Loucy (cell line): ENCODE data around the gene ANGPTL2.

Experiments
- H2AFZ ChIP-seq: fragments of 200-600 bp; sonication (generic); 2 replicates; pipeline ENCODE4 v1.6.0; 2016; ENCODE audit warnings: antibody characterized with exemption, mild to moderate bottlenecking, low read length, moderate library complexity
- H3F3A ChIP-seq: fragments of 200-600 bp; 2 replicates; pipeline ENCODE4 v1.6.0; 2016; ENCODE audit warnings: antibody characterized with exemption, low read depth, mild to moderate bottlenecking
- H3K27me3 ChIP-seq: fragments of 200-600 bp; sonication (generic); 2 replicates; pipeline ENCODE4 v1.6.1; 2014; ENCODE audit warnings: low read length, mild to moderate bottlenecking; ENCODE audit not compliant: insufficient read depth, poor library complexity, severe bottlenecking
- H3K36me3 ChIP-seq: fragments of 200-600 bp; sonication (generic); 2 replicates; pipeline ENCODE4 v1.6.1; 2016; ENCODE audit warnings: low read length; ENCODE audit not compliant: insufficient read depth
- H3K4me1 ChIP-seq: fragments of 200-600 bp; sonication (generic); 2 replicates; pipeline ENCODE4 v1.5.1; 2014; ENCODE audit warnings: low read length, mild to moderate bottlenecking; ENCODE audit not compliant: insufficient read depth, poor library complexity, severe bottlenecking
- H3K4me2 ChIP-seq: fragments of 200-600 bp; sonication (generic); 2 replicates; pipeline ENCODE4 v1.6.0; 2014; ENCODE audit warnings: antibody characterized with exemption, low read length, low read depth, mild to moderate bottlenecking; ENCODE audit not compliant: poor library complexity, severe bottlenecking
- H3K4me3 ChIP-seq: fragments of 200-600 bp; sonication (generic); 2 replicates; pipeline ENCODE4 v1.5.1; 2014; ENCODE audit warnings: low read length, mild to moderate bottlenecking, mixed read lengths; ENCODE audit not compliant: poor library complexity, severe bottlenecking
- H3K79me2 ChIP-seq: fragments of 200-600 bp; sonication (generic); 2 replicates; pipeline ENCODE4 v1.6.1; 2014; ENCODE audit warnings: low read length; ENCODE audit not compliant: insufficient read depth
- H3K9ac ChIP-seq: fragments of 200-600 bp; sonication (generic); 2 replicates; pipeline ENCODE4 v1.6.0; 2014; ENCODE audit warnings: mild to moderate bottlenecking, low read depth, low read length, moderate library complexity; ENCODE audit not compliant: poor library complexity, severe bottlenecking
- H3K9me2 ChIP-seq: fragments of 200-600 bp; sonication (generic); replicated peaks from 2 replicates; pipeline ENCODE4 v1.6.1; 2016; ENCODE audit warnings: low read depth, low read length, mixed read lengths
- H3K9me3 ChIP-seq: fragments of 200-600 bp; sonication (generic); 2 replicates; pipeline ENCODE4 v1.6.1; 2014; ENCODE audit warnings: mild to moderate bottlenecking, antibody characterized with exemption, low read length, low read depth; ENCODE audit not compliant: insufficient read depth
- H4K20me1 ChIP-seq: fragments of 200-600 bp; sonication (generic); 2 replicates; pipeline ENCODE4 v1.6.0; 2014; ENCODE audit warnings: antibody characterized with exemption, low read length, mild to moderate bottlenecking; ENCODE audit not compliant: insufficient read depth, poor library complexity, severe bottlenecking
- CTCF ChIP-seq: fragments of 200-600 bp; sonication (generic); conservative IDR thresholded peaks from 2 replicates; pipeline ENCODE4 v1.5.1; 2014; ENCODE audit warnings: mild to moderate bottlenecking, antibody characterized with exemption, low read length
- EZH2phosphoT487 ChIP-seq: fragments of 200-600 bp; IDR thresholded peaks from 2 replicates; pipeline ENCODE4 v1.6.1; 2018; ENCODE audit warnings: antibody characterized with exemption, mild to moderate bottlenecking, moderate library complexity, borderline replicate concordance

The ANGPTL2 gene

GRCh38 chr9:127142291-127142690 lies 19.9 kb upstream of the ANGPTL2 start:
- TF ChIP-seq EZH2phosphoT487 (no peak), CTCF (no peak)
- no peaks in the 10 kb centered on the region for H3K4me1 ChIP-seq
- no peaks in the 10 kb centered on the region for H3K36me3 ChIP-seq
- no peaks in the 10 kb centered on the region for H3K9me2 ChIP-seq
- H4K20me1 ChIP-seq = no peaks in the 10 kb centered on the region
- H3K9me3 ChIP-seq = no peaks in the 10 kb centered on the region
- H3K27me3 ChIP-seq = no peaks in the 10 kb centered on the region
- no peak overlapping the region for H3K9ac ChIP-seq
- H2AFZ ChIP-seq = no peak overlapping the region
- H3F3A ChIP-seq = no peaks in the 10 kb centered on the region
- no peak overlapping the region for H3K4me3 ChIP-seq
- H3K4me2 ChIP-seq = no peak overlapping the region
- H3K79me2 ChIP-seq = no peaks in the 10 kb centered on the region

DNA sequence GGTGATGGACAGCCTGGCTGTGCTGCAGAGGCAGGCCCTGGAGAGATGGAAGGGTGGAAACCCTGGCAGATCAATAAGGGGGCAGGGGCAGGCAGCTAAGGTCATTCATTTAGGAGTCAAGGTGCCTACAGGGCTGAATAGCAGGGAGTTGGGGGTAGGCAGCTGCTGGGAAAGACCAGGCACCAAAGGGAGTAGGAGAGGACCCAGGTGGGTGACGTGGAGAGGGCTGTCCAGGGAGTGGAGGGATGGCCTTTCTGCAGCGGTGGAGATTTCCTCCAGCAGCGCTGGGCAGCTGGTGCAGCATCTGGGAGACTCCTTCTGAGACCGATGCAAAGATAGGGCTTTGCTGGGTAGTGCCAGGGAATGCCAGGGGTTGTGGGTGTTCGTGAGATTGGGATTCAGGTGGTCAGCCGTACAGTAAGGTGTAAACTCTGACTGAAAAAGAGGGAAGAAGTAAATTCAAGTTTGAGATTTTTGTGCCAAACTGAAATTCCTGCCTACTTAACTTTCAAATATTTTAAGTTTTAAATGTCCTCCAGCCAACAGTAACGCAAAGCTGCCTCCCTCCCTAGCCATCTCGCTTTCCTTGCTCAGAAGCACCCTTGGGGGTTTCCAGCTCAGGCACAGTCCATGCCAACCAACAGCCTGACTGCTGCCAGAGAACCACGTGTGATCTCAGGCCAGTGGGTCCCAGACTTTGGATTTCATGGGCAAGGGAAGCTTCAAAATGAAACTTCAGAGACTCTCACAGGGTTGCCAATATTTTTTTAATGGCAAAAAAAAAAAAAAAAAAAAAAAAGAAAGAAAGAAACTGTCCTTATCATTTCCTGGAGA lies 18.6 kb upstream of the ANGPTL2 start:
- Histone ChIP-seq H3K27me3 (no peaks in the 10 kb centered on the region), H3K36me3 (no peaks in the 10 kb centered on the region), H3K9me3 (no peaks in the 10 kb centered on the region), H3K4me2 (no peak overlapping the region), H3K9ac (no peak overlapping the region), H2AFZ (no peak overlapping the region), H3K4me1 (no peaks in the 10 kb centered on the region), H3F3A (no peaks in the 10 kb centered on the region), H3K4me3 (no peak overlapping the region), H3K79me2 (no peaks in the 10 kb centered on the region), H3K9me2 (no peaks in the 10 kb centered on the region), H4K20me1 (no peaks in the 10 kb centered on the region)
- TF ChIP-seq CTCF (no peak), EZH2phosphoT487 (no peak)

- H3K4me3 ChIP-seq = no peak overlapping the region
- H3K9me3 ChIP-seq = no peaks in the 10 kb centered on the region
- H3F3A ChIP-seq = no peaks in the 10 kb centered on the region
- no peaks in the 10 kb centered on the region for H3K27me3 ChIP-seq
- H3K9ac ChIP-seq = no peak overlapping the region
- H3K4me2 ChIP-seq = no peak overlapping the region
- H3K36me3 ChIP-seq = no peaks in the 10 kb centered on the region
- H3K4me1 ChIP-seq = no peaks in the 10 kb centered on the region
- TF ChIP-seq CTCF (no peak), EZH2phosphoT487 (no peak)
- no peaks in the 10 kb centered on the region for H3K79me2 ChIP-seq
- H3K9me2 ChIP-seq = no peaks in the 10 kb centered on the region
- no peaks in the 10 kb centered on the region for H4K20me1 ChIP-seq
- H2AFZ ChIP-seq = no peak overlapping the region
These were observed 17.7 kb upstream of the ANGPTL2 start for GRCh38 chr9:127140181-127140580.
